ENCODE results near the gene STK11IP.

DNA sequence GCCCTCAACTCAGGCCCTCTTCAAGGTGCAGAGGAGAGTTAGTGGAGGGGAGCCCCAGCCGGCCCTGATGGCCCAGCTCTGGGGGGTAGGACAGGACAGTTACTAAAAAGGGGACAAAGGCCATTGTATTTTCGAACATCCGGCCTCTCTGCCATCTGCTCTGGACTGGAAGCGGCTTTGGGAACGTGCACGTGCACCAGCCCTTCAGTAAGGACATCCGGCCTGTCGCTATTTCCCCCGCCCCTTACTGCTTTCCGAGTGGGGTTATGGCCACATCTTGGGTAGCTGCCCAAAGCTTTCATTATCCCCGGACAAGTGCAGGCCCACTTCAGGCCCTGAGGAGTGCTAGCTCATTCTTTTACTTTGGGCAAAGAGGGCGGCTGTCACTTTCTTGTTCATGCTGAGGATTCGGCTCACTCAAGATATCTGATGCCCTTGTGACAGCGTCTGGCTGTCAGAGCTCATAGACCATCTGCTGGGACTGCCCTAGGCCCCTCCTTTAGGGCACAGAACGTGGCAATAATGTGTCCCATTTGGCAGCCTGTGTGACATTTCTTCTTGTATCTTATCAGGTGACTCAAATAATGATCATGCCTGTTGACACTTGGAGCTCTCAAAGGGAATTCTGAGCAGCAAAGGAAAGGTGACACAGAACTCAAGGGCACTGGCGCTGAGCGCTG is 47.3 kb downstream of the STK11IP start:
- TF ChIP-seq ZNF274 (IDR thresholded peaks at IDR 0.05; ENCODE audit: low read depth, low read length) (no peak), YY1 (IDR thresholded peaks at IDR 0.05; ENCODE audit: insufficient read depth, insufficient read length) (no peak), SUZ12 (IDR thresholded peaks at IDR 0.05; ENCODE audit: extremely low read depth, insufficient read depth, insufficient read length) (no peak)

Data from NT2/D1 (cell line).